Activated naive CD8-positive, alpha-beta T cell treated with anti-CD3 and anti-CD28 coated beads, Interleukin-2, amount 50 U/mL, for 24 hours (primary cell): Measurements from ENCODE around the gene GTF3C1.
"Not testable (repeated sequence)": the region's sequence is repeated elsewhere in the genome, so short reads cannot be mapped to it uniquely, and the experiment has no call there.

Experiments used
- ATAC-seq: fragments of 150-1000 bp; cut with Tn5 transposase; one replicate; pipeline ENCODE4 v1.10.0; 2021
- DNase-seq: peaks from one replicate; pipeline ENCODE4 v3.0.0; 2021
- H3K27ac Mint-ChIP-seq: one replicate; pipeline ENCODE4 v1.8.0; 2021; ENCODE audit warnings: mild to moderate bottlenecking, mixed read lengths
- H3K27me3 Mint-ChIP-seq: one replicate; pipeline ENCODE4 v1.8.0; 2021; ENCODE audit warnings: mixed read lengths
- H3K36me3 Mint-ChIP-seq: one replicate; pipeline ENCODE4 v1.8.0; 2021; ENCODE audit warnings: low read depth, mixed read lengths
- H3K4me1 Mint-ChIP-seq: one replicate; pipeline ENCODE4 v1.8.0; 2021; ENCODE audit warnings: mixed read lengths
- H3K4me3 Mint-ChIP-seq: one replicate; pipeline ENCODE4 v1.8.0; 2021; ENCODE audit warnings: mild to moderate bottlenecking, moderate library complexity, mixed read lengths
- H3K9me3 Mint-ChIP-seq: one replicate; pipeline ENCODE4 v1.8.0; 2021; ENCODE audit warnings: mixed read lengths

GTF3C1 gene

GRCh38 chr16:27576729-27577128 lies 27.0 kb upstream of the GTF3C1 start:
- Mint-ChIP-seq H3K27me3 (no peaks in the 10 kb centered on the region), H3K4me3 (no peak overlapping the region), H3K36me3 (peaks cover 8% of the 10 kb centered on the region), H3K9me3 (no peaks in the 10 kb centered on the region), H3K27ac (no peak overlapping the region), H3K4me1 (peaks cover 12% of the 10 kb centered on the region)
- DNase-seq (no peak), ATAC-seq (no peak)

- Mint-ChIP-seq H3K27ac (no peak overlapping the region), H3K9me3 (no peaks in the 10 kb centered on the region), H3K4me1 (no peaks in the 10 kb centered on the region), H3K36me3 (no peaks in the 10 kb centered on the region), H3K4me3 (no peak overlapping the region), H3K27me3 (no peaks in the 10 kb centered on the region)
- DNase-seq (no peak), ATAC-seq (no peak)
Measured at GRCh38 chr16:27572711-27573110, 23.0 kb upstream of the GTF3C1 start.

DNA sequence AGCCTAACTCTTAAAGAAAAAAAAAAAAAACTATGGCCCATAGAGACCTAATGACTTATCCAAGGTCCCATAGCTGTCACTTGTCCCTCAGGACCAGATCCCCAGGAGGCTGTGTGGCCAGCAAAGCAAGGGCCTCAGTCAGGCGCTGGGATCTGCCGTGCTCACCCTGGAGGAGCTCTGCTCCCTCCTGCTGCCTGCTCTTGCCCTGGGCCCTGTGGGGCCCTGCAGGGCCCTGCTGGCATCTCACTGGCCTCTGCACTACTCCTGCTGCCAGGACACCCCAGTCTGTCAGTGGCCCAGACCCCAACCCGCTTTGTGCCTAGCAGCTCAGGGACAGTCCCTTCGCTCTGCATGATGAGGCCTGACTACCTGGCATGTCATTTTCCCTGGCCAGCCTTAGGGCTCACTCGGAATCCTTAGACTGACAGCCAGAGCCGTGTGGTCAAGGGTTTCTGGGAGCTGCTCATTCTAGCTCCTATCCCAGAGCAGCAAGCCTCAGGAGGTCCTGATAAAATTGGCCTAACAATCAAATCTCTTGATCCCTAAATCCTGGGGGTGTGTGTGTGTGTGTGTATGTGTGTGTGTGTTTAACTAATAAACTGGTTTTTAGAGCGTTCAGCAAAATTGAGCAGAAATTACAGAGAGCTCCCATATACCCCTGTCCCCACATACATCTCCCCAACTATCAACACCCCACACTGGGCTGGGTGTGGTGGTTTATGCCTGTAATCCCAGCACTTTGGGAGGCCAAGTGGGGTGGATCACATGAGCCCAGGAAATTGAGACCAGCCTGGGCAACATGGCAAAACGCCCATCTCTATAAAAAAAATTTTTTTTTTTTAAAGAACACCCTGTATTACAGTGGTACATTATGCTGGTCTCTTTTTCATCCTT lies 22.0 kb upstream of the GTF3C1 start:
- Mint-ChIP-seq H3K9me3 (no peaks in the 10 kb centered on the region), H3K27ac (no peak overlapping the region), H3K4me1 (no peaks in the 10 kb centered on the region), H3K4me3 (no peak overlapping the region), H3K27me3 (no peaks in the 10 kb centered on the region), H3K36me3 (peaks cover 1% of the 10 kb centered on the region)
- ATAC-seq (no peak), DNase-seq (no peak)

DNA sequence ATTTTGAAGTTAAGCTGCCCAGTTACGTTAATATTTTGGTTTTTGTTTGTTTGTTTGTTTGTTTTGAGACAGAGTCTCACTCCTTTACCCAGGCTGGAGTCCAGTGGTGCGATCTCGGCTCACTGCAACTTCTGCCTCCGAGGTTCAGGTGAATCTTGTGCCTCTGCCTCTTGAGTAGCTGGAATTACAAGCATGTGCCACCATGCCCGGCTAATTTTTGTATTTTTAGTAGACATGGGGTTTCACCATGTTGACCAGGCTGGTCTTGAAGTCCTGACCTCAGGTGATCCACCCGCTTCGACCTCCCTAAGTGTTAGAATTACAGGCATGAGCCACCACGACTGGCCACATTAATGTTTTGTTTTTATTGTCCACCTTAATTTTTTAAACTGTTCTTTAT lies 21.3 kb upstream of the GTF3C1 start:
- H3K4me1 Mint-ChIP-seq, H3K27me3 Mint-ChIP-seq, DNase-seq, H3K36me3 Mint-ChIP-seq, H3K27ac Mint-ChIP-seq, H3K9me3 Mint-ChIP-seq, ATAC-seq, H3K4me3 Mint-ChIP-seq: not testable (repeated sequence)

DNA sequence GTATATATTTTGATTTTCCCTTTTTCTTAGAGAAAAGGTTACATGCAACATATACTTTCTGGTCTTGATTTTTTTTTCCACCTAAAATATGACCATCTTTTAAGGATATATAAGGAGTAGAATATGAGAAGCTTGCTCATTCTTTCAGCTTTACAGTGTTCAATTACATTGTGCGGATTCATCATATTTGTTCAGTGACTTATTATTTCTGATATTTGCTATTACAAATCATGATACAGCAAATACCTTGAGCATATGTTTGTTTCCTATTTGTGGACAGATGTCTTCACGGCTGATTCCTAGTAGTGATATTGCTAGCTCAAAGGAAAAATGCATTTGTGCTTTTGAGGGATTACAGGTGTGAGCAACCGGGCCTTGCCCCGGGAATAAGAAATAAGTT lies 18.4 kb upstream of the GTF3C1 start:
- DNase-seq = no peak
- Mint-ChIP-seq H3K36me3 (peaks cover 1% of the 10 kb centered on the region), H3K9me3 (no peaks in the 10 kb centered on the region), H3K27ac (no peak overlapping the region), H3K27me3 (no peaks in the 10 kb centered on the region), H3K4me1 (no peaks in the 10 kb centered on the region), H3K4me3 (no peak overlapping the region)
- ATAC-seq = no peak

DNA sequence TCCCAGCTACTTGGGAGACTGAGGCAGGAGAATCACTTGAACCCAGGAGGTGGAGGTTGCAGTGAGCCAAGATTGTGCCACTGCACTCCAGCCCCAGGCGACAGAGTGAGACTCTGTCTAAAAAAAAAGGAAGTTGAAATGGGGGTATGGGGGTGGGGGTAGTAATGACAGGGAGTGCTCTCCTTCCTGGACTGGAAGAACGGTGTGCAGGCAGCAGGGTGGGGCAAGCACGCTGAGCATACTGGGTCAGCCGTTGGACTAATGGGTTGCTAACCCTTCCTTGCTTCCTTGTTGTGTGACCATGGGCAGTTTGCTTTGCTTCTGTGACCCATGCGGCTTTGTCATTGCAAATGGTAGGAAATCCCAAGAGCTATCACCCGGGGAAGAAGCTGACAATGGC lies 16.7 kb upstream of the GTF3C1 start:
- Mint-ChIP-seq H3K27ac (no peak overlapping the region), H3K4me1 (no peaks in the 10 kb centered on the region), H3K9me3 (no peaks in the 10 kb centered on the region), H3K27me3 (no peaks in the 10 kb centered on the region), H3K36me3 (peaks cover 1% of the 10 kb centered on the region), H3K4me3 (no peak overlapping the region)
- no peak for ATAC-seq
- no peak for DNase-seq

GRCh38 chr16:27564224-27564623 lies 14.5 kb upstream of the GTF3C1 start:
- ATAC-seq (no peak), DNase-seq (no peak)
- H3K9me3 Mint-ChIP-seq = no peaks in the 10 kb centered on the region
- no peaks in the 10 kb centered on the region for H3K27me3 Mint-ChIP-seq
- H3K4me3 Mint-ChIP-seq = no peak overlapping the region
- no peak overlapping the region for H3K27ac Mint-ChIP-seq
- peaks cover 1% of the 10 kb centered on the region for H3K36me3 Mint-ChIP-seq
- H3K4me1 Mint-ChIP-seq = no peaks in the 10 kb centered on the region

- Mint-ChIP-seq H3K4me3 (no peak overlapping the region), H3K9me3 (no peaks in the 10 kb centered on the region), H3K27ac (no peak overlapping the region), H3K27me3 (no peaks in the 10 kb centered on the region), H3K4me1 (no peaks in the 10 kb centered on the region), H3K36me3 (no peaks in the 10 kb centered on the region)
- DNase-seq (no peak), ATAC-seq (no peak)
Measured at GRCh38 chr16:27561216-27561615, 11.5 kb upstream of the GTF3C1 start.

- no peak overlapping the region for H3K4me3 Mint-ChIP-seq
Measured at GRCh38 chr16:27558932-27559331, 9.2 kb upstream of the GTF3C1 start.

GRCh38 chr16:27558434-27558833 lies 8.7 kb upstream of the GTF3C1 start:
- DNase-seq = no peak
- Mint-ChIP-seq H3K27ac (no peak overlapping the region), H3K4me1 (no peaks in the 10 kb centered on the region), H3K36me3 (no peaks in the 10 kb centered on the region), H3K4me3 (no peak overlapping the region), H3K9me3 (no peaks in the 10 kb centered on the region), H3K27me3 (no peaks in the 10 kb centered on the region)
- ATAC-seq = no peak

More at GRCh38 chr16:27558932-27559331, 9.2 kb upstream of the GTF3C1 start:
- Mint-ChIP-seq H3K27ac (no peak overlapping the region), H3K27me3 (no peaks in the 10 kb centered on the region), H3K9me3 (no peaks in the 10 kb centered on the region), H3K36me3 (no peaks in the 10 kb centered on the region), H3K4me1 (no peaks in the 10 kb centered on the region)
- DNase-seq (no peak), ATAC-seq (no peak)

- H3K4me1 Mint-ChIP-seq = no peaks in the 10 kb centered on the region
- no peaks in the 10 kb centered on the region for H3K9me3 Mint-ChIP-seq
- H3K27ac Mint-ChIP-seq = no peak overlapping the region
- no peaks in the 10 kb centered on the region for H3K36me3 Mint-ChIP-seq
- no peak overlapping the region for H3K4me3 Mint-ChIP-seq
- ATAC-seq (no peak), DNase-seq (no peak)
- H3K27me3 Mint-ChIP-seq = no peaks in the 10 kb centered on the region
Measured at GRCh38 chr16:27556471-27556870, 6.8 kb upstream of the GTF3C1 start.

DNA sequence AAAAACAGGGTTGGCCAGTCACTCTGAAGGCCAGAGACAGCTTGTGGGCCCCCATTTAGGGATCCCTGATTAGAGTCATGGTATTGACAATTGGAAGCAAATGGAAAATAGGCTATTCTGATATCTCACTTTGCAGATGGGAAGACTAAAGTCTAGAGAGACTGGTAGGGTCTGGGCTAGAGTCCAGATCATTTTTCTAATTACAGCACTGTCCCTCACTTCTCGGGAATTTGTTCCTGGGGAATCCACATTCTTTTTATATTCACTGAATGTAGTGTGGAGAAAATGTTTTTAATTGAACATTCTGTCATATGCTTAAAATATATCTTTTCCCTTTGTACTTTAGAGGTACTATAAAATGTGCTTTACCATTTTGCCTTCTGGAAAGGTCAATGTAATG lies 1.3 kb upstream of the GTF3C1 start:
- Mint-ChIP-seq H3K27ac (no peak overlapping the region), H3K9me3 (no peaks in the 10 kb centered on the region), H3K4me3 (peak overlapping the region; percentile 98), H3K36me3 (peaks cover 7% of the 10 kb centered on the region), H3K4me1 (peaks cover 41% of the 10 kb centered on the region), H3K27me3 (no peaks in the 10 kb centered on the region)
- no peak for DNase-seq
- no peak for ATAC-seq

DNA sequence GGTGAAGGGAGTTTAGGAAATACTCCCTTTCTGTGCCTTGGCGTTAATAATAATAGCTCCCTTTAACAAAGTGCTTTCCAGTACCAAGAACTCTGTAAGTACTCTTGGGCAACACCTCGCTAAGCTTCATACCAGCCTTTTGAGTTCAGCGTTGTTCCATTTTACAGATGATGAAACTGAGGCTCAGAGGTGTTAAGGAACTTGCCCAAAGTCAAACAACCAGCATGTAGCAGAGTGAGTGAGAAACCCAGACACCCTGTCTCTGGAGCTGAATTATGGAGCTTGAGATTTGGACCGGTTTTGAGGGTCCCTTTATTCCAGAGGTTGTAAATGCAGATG lies 838 bp upstream of the GTF3C1 start:
- H3K36me3 Mint-ChIP-seq = peaks cover 7% of the 10 kb centered on the region
- no peak for DNase-seq
- H3K27ac Mint-ChIP-seq = peak overlapping the region; percentile 90
- H3K9me3 Mint-ChIP-seq = no peaks in the 10 kb centered on the region
- ATAC-seq = no peak
- H3K4me1 Mint-ChIP-seq = peaks cover 41% of the 10 kb centered on the region
- H3K4me3 Mint-ChIP-seq = peak overlapping the region; percentile 98
- H3K27me3 Mint-ChIP-seq = no peaks in the 10 kb centered on the region

GRCh38 chr16:27549464-27549745 lies 308 bp downstream of the GTF3C1 start:
- peak; percentile 13 for ATAC-seq
- H3K27me3 Mint-ChIP-seq = no peaks in the 10 kb centered on the region
- no peak for DNase-seq
- peak overlapping the region; percentile 98 for H3K4me3 Mint-ChIP-seq
- peaks cover 41% of the 10 kb centered on the region for H3K4me1 Mint-ChIP-seq
- H3K9me3 Mint-ChIP-seq = no peaks in the 10 kb centered on the region
- H3K36me3 Mint-ChIP-seq = peaks cover 13% of the 10 kb centered on the region
- peak overlapping the region; percentile 90 for H3K27ac Mint-ChIP-seq

DNA sequence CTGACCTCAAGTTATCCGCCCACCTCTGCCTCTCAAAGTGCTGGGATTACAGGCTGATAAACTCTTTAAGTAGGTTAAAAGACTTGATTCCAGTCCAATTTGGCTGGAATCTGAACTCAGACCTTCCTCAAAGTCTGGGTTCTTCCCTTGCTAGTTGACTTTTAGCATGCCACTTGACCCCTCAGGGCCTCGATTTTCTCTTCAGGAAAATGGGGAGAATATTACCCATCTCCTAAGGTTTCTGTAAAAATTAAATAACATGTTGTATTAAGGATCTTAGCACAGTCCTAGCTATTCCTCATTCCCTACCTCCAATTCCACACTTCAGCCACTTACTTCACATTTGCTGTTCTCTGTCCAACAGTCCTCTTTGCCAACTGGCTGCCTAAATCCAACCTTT lies 1.9 kb downstream of the GTF3C1 start:
- H3K27me3 Mint-ChIP-seq = no peaks in the 10 kb centered on the region
- no peaks in the 10 kb centered on the region for H3K9me3 Mint-ChIP-seq
- H3K4me1 Mint-ChIP-seq = peaks cover 41% of the 10 kb centered on the region
- H3K4me3 Mint-ChIP-seq = no peak overlapping the region
- DNase-seq (no peak), ATAC-seq (no peak)
- peaks cover 22% of the 10 kb centered on the region for H3K36me3 Mint-ChIP-seq
- H3K27ac Mint-ChIP-seq = no peak overlapping the region

DNA sequence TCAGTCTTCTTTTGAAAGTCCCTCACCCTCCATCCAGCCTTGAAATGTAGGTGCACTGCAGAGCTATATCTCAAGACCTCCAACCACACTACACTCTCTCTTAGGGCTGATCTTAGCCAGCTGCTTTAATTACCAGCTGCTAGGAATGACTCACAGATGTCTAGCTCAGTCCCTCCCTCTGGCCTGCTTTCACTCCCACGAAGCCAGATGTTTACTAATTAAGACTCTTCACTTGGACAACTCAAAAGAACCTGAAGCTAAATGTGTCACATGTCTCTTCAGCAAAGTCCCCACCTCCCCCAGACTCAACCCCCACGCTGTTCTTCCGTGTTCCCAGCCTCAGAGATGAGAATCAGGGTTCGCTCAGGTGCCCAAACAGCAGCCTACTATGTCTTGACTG lies 2.6 kb downstream of the GTF3C1 start:
- ATAC-seq (no peak), DNase-seq (no peak)
- H3K27me3 Mint-ChIP-seq = no peaks in the 10 kb centered on the region
- no peak overlapping the region for H3K4me3 Mint-ChIP-seq
- peaks cover 26% of the 10 kb centered on the region for H3K36me3 Mint-ChIP-seq
- peak overlapping the region; percentile 33 for H3K27ac Mint-ChIP-seq
- H3K4me1 Mint-ChIP-seq = peaks cover 41% of the 10 kb centered on the region
- H3K9me3 Mint-ChIP-seq = no peaks in the 10 kb centered on the region
